GM12878 (cell line): ENCODE data around the gene PMP22. TPM values are rescaled to one million over a fixed set of nuclear protein-coding genes. Genes with fewer than 3 reads are reported as not detected.

Experiments
- ATAC-seq: fragments of 200-7000 bp; cut with Tn5 transposase; 3 replicates; pipeline ENCODE4 v1.9.1; 2020; ENCODE audit warnings: mild to moderate bottlenecking, moderate library complexity
- BruUV-seq: library from RNA; stranded (reverse); fragments of 400-500 nt; replicated peaks from 2 replicates; lab custom pipeline; 2021; lab: Mats Ljungman, UMichigan
- CTCF ChIA-PET: fragments of 300-600 bp; sonication (Branson Sonifier 250); formaldehyde crosslinking; extraction: SDS; loops from one replicate; lab custom pipeline; 2021; ENCODE audit warnings: inconsistent platforms; lab: Yijun Ruan, JAX
- POLR2A ChIA-PET: fragments of 350-600 bp; formaldehyde crosslinking; extraction: SDS; loops from one replicate; lab custom pipeline; 2021; ENCODE audit warnings: inconsistent platforms; lab: Charles Lee
- RAD21 ChIA-PET: fragments of 300-600 bp; sonication (Branson Sonifier 250); formaldehyde crosslinking; loops from one replicate; lab custom pipeline; 2023; ENCODE audit warnings: antibody characterized with exemption; ENCODE audit not compliant: unreplicated experiment; lab: Charles Lee
- SMC1A ChIA-PET: fragments of 300-600 bp; sonication (Branson Sonifier 250); formaldehyde crosslinking; loops from one replicate; lab custom pipeline; 2023; ENCODE audit not compliant: unreplicated experiment, uncharacterized antibody; lab: Charles Lee
- DNase-seq: peaks from one replicate; pipeline ENCODE4 v3.0.0-alpha.2; 2011; ENCODE audit warnings: low read depth, low spot score
- FAIRE-seq: peaks from 3 replicates; lab custom pipeline; 2011; peaks lifted over from hg19 to GRCh38; lab: Jason Lieb, UNC
- H2AFZ ChIP-seq: 2 replicates; pipeline ENCODE4 v1.6.0; 2011; ENCODE audit warnings: low read depth, low read length, control low read depth; ENCODE audit not compliant: control insufficient read depth
- H3K27ac ChIP-seq: 2 replicates; pipeline ENCODE4 v1.5.1; 2011; ENCODE audit warnings: control low read depth; ENCODE audit not compliant: control insufficient read depth, insufficient read depth
- H3K27me3 ChIP-seq, 2 experiments: replicated peaks in 1 of 2; 2 replicates each; pipeline versions ENCODE4 v1.6.0 to v1.6.1; 2011; ENCODE audit warnings: low read length in 1 of 2; ENCODE audit not compliant: control insufficient read depth in 2 of 2, insufficient read depth in 2 of 2
- H3K36me3 ChIP-seq, 2 experiments: 2 replicates each; pipeline ENCODE4 v1.5.1; 2011; ENCODE audit warnings: low read length in 1 of 2; ENCODE audit not compliant: control insufficient read depth in 2 of 2, insufficient read depth in 2 of 2
- H3K4me1 ChIP-seq: 2 replicates; pipeline ENCODE4 v1.6.1; 2011; ENCODE audit warnings: mild to moderate bottlenecking, low read length, moderate library complexity, mixed read lengths; ENCODE audit not compliant: control insufficient read depth, insufficient read depth
- H3K4me2 ChIP-seq: 2 replicates; pipeline ENCODE4 v1.6.0; 2011; ENCODE audit warnings: control low read depth; ENCODE audit not compliant: control insufficient read depth, insufficient read depth
- H3K4me3 ChIP-seq: fragments of 200-600 bp; sonication (generic); 2 replicates; pipeline ENCODE4 v1.5.1; 2016
- H3K79me2 ChIP-seq: 2 replicates; pipeline ENCODE4 v1.6.0; 2011; ENCODE audit warnings: low read length; ENCODE audit not compliant: control insufficient read depth, insufficient read depth
- H3K9ac ChIP-seq: 2 replicates; pipeline ENCODE4 v1.8.0; 2011; ENCODE audit warnings: low read length, control low read depth, mixed read lengths; ENCODE audit not compliant: control insufficient read depth, insufficient read depth
- H3K9me3 ChIP-seq: replicated peaks from 3 replicates; pipeline ENCODE4 v1.5.1; 2011; ENCODE audit warnings: mild to moderate bottlenecking, low read length; ENCODE audit not compliant: control insufficient read depth, insufficient read depth
- H4K20me1 ChIP-seq: 2 replicates; pipeline ENCODE4 v1.6.0; 2011; ENCODE audit not compliant: control insufficient read depth, insufficient read depth
- CBFB ChIP-seq: IDR thresholded peaks from 2 replicates; pipeline ENCODE4 v1.6.1; 2016; ENCODE audit warnings: antibody characterized with exemption, low read depth
- CREM ChIP-seq: IDR thresholded peaks from 2 replicates; pipeline ENCODE4 v1.6.1; 2014; ENCODE audit warnings: antibody characterized with exemption, low read depth
- EED ChIP-seq: sonication (generic); IDR thresholded peaks from 2 replicates; pipeline ENCODE4 v1.6.1; 2016; ENCODE audit warnings: antibody characterized with exemption, low read depth
- MEF2A ChIP-seq: IDR thresholded peaks from 2 replicates; pipeline ENCODE4 v1.6.1; 2011; ENCODE audit warnings: low read depth, mild to moderate bottlenecking, low read length, moderate library complexity; ENCODE audit not compliant: insufficient read depth
- SUZ12 ChIP-seq: fragments of 200-600 bp; sonication (generic); IDR thresholded peaks from one replicate; pipeline ENCODE4 v1.6.1; 2018; ENCODE audit warnings: antibody characterized with exemption, mild to moderate bottlenecking; ENCODE audit not compliant: unreplicated experiment
- WGBS: methylation state at CpG from one replicate; pipeline ENCODE4 v1.1.6; 2016; ENCODE audit warnings: low lambda C conversion rate; ENCODE audit not compliant: insufficient replicate concordance, insufficient coverage; ENCODE audit errors: missing lambda C conversion rate; 5-methylcytosine and 5-hydroxymethylcytosine counted together
- in situ Hi-C: fragments of 300-500 bp; cut with MboI; formaldehyde crosslinking; loops from 9 replicates; pipeline ENCODE4 v1.14.3; 2018; ENCODE audit warnings: mixed read lengths
- intact Hi-C: fragments of 100-400 bp; cut with micrococcal nuclease; formaldehyde crosslinking; loops from one replicate; pipeline ENCODE4 v1.14.2; 2022; ENCODE audit not compliant: unreplicated experiment
- polyA plus RNA-seq, 11 experiments: library from polyadenylated mRNA; depleted of rRNA in 4 of 11; unstranded in 6 of 11; stranded (reverse) in 5 of 11; fragments of >200 nt; fragmentation: Nextera tagmentation in 4 of 11; fragmentation: Illumina TruSeq in 1 of 11; extraction: Ambion mirVana in 4 of 11; extraction: Trizol in 1 of 11; gene quantifications; 1 replicate in 1 of 11; 2 replicates in 10 of 11; pipeline versions ENCODE4 v1.2.1 to v1.2.3, GENCODE V29; 2011 to 2016; ENCODE audit warnings: inconsistent platforms in 2 of 11, missing spikeins in 2 of 11, low read depth in 1 of 11
- total RNA-seq, 4 experiments: library from RNA; depleted of rRNA in 3 of 4; stranded (reverse); fragments of >200 nt in 3 of 4; fragmentation: Illumina TruSeq in 1 of 4; extraction: Trizol in 1 of 4; gene quantifications; 2 replicates each; pipeline versions ENCODE4 v1.2.1 to v1.2.3, GENCODE V29; 2013 to 2021
- TF ChIP-seq, protein P1 (sequence below): fragments of 450-650 bp; IDR thresholded peaks from 2 replicates; pipeline ENCODE4 v1.6.1; 2014; ENCODE audit warnings: mild to moderate bottlenecking
- TF ChIP-seq, protein P2 (sequence below): IDR thresholded peaks from 2 replicates; pipeline ENCODE4 v1.6.1; 2011; ENCODE audit warnings: mild to moderate bottlenecking, low read depth, low read length, moderate library complexity; ENCODE audit not compliant: insufficient replicate concordance
- TF ChIP-seq, protein P3 (sequence below): IDR thresholded peaks from 2 replicates; pipeline ENCODE4 v1.6.1; 2012; ENCODE audit warnings: improper control_type of control experiment, low read depth, low read length; ENCODE audit not compliant: insufficient replicate concordance
- TF ChIP-seq, protein P4 (sequence below): fragments of 150-350 bp; IDR thresholded peaks from 2 replicates; pipeline ENCODE4 v1.6.1; 2014; ENCODE audit warnings: mild to moderate bottlenecking, low read depth, low read length
- TF ChIP-seq, protein P5 (sequence below): IDR thresholded peaks from 2 replicates; pipeline ENCODE4 v1.6.1; 2011; ENCODE audit warnings: borderline replicate concordance, low read depth, mild to moderate bottlenecking, moderate library complexity, mixed read lengths, low read length; ENCODE audit not compliant: insufficient read depth; ENCODE audit errors: extremely low read length

PMP22 gene
- total and polyA plus RNA-seq, 10 of the 15 experiments (the other 5 are each of a cell fraction or from before 2014, with no cell fraction given) = 0.59 TPM; not detected in 9

DNA sequence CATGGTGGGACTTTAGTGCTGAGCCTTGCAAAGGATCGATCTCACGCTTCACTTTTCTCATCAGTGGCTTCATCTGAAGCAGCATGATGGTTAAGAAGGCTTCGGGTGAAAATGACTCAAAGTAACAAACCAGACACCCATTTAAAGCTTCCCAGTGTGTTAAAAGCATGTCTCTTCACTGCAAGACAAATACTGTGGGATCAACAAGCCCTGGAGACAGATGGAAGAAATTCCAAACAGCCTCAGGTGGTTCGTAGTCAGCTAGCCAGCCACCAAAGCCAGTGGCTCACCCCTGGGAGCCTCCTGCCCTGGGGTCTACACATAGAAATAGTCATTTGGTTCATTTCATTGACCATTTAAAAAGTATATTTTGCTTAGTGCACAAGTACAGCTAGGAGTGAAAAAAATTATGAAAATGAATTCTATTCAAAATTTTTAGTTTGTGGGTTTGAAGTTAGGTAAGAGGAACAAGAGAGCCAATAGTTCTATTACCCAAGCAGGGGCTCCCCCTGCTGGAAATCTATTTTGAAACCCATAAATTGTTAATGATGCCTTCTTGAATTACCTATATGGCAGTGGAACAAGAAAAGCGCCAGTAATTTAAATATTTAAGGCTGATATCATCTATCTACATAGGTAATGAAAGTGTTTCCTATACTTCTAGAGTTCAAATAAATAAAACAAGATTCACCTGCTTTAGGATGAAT lies 51.6 kb downstream of the PMP22 start:
- no TSS peak for BruUV-seq
- SMC1A ChIA-PET = no interaction called here
- intact Hi-C loops (no loop called here), in situ Hi-C loops (no loop called here)
- WGBS = 22% methylated on average over 5 of the region's 5 CpGs
- no peak for ATAC-seq
- Histone ChIP-seq H3K4me1 (no peaks in the 10 kb centered on the region), H3K36me3 (no peaks in the 10 kb centered on the region), H3K27ac (no peak overlapping the region), H4K20me1 (no peaks in the 10 kb centered on the region), H3K27me3 (no peaks in the 10 kb centered on the region), H3K79me2 (no peaks in the 10 kb centered on the region), H3K9me3 (no peaks in the 10 kb centered on the region), H2AFZ (no peak overlapping the region), H3K4me3 (no peak overlapping the region), H3K9ac (no peak overlapping the region), H3K4me2 (no peak overlapping the region)
- RAD21 ChIA-PET = no interaction called here
- POLR2A ChIA-PET = no interaction called here
- FAIRE-seq = no peak
- DNase-seq = no peak
- CTCF ChIA-PET = no interaction called here
- TF ChIP-seq, protein P1, sequence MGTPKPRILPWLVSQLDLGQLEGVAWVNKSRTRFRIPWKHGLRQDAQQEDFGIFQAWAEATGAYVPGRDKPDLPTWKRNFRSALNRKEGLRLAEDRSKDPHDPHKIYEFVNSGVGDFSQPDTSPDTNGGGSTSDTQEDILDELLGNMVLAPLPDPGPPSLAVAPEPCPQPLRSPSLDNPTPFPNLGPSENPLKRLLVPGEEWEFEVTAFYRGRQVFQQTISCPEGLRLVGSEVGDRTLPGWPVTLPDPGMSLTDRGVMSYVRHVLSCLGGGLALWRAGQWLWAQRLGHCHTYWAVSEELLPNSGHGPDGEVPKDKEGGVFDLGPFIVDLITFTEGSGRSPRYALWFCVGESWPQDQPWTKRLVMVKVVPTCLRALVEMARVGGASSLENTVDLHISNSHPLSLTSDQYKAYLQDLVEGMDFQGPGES = no peak
- TF ChIP-seq, protein P2, sequence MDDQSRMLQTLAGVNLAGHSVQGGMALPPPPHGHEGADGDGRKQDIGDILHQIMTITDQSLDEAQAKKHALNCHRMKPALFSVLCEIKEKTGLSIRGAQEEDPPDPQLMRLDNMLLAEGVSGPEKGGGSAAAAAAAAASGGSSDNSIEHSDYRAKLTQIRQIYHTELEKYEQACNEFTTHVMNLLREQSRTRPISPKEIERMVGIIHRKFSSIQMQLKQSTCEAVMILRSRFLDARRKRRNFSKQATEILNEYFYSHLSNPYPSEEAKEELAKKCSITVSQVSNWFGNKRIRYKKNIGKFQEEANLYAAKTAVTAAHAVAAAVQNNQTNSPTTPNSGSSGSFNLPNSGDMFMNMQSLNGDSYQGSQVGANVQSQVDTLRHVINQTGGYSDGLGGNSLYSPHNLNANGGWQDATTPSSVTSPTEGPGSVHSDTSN = no peak
- TF ChIP-seq, protein P3, sequence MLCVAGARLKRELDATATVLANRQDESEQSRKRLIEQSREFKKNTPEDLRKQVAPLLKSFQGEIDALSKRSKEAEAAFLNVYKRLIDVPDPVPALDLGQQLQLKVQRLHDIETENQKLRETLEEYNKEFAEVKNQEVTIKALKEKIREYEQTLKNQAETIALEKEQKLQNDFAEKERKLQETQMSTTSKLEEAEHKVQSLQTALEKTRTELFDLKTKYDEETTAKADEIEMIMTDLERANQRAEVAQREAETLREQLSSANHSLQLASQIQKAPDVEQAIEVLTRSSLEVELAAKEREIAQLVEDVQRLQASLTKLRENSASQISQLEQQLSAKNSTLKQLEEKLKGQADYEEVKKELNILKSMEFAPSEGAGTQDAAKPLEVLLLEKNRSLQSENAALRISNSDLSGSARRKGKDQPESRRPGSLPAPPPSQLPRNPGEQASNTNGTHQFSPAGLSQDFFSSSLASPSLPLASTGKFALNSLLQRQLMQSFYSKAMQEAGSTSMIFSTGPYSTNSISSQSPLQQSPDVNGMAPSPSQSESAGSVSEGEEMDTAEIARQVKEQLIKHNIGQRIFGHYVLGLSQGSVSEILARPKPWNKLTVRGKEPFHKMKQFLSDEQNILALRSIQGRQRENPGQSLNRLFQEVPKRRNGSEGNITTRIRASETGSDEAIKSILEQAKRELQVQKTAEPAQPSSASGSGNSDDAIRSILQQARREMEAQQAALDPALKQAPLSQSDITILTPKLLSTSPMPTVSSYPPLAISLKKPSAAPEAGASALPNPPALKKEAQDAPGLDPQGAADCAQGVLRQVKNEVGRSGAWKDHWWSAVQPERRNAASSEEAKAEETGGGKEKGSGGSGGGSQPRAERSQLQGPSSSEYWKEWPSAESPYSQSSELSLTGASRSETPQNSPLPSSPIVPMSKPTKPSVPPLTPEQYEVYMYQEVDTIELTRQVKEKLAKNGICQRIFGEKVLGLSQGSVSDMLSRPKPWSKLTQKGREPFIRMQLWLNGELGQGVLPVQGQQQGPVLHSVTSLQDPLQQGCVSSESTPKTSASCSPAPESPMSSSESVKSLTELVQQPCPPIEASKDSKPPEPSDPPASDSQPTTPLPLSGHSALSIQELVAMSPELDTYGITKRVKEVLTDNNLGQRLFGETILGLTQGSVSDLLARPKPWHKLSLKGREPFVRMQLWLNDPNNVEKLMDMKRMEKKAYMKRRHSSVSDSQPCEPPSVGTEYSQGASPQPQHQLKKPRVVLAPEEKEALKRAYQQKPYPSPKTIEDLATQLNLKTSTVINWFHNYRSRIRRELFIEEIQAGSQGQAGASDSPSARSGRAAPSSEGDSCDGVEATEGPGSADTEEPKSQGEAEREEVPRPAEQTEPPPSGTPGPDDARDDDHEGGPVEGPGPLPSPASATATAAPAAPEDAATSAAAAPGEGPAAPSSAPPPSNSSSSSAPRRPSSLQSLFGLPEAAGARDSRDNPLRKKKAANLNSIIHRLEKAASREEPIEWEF = no peak
- TF ChIP-seq SUZ12 = no peak
- no peak for TF ChIP-seq MEF2A
- TF ChIP-seq CBFB = no peak
- TF ChIP-seq, protein P4, sequence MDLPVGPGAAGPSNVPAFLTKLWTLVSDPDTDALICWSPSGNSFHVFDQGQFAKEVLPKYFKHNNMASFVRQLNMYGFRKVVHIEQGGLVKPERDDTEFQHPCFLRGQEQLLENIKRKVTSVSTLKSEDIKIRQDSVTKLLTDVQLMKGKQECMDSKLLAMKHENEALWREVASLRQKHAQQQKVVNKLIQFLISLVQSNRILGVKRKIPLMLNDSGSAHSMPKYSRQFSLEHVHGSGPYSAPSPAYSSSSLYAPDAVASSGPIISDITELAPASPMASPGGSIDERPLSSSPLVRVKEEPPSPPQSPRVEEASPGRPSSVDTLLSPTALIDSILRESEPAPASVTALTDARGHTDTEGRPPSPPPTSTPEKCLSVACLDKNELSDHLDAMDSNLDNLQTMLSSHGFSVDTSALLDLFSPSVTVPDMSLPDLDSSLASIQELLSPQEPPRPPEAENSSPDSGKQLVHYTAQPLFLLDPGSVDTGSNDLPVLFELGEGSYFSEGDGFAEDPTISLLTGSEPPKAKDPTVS = no peak
- TF ChIP-seq CREM = no peak
- TF ChIP-seq, protein P5, sequence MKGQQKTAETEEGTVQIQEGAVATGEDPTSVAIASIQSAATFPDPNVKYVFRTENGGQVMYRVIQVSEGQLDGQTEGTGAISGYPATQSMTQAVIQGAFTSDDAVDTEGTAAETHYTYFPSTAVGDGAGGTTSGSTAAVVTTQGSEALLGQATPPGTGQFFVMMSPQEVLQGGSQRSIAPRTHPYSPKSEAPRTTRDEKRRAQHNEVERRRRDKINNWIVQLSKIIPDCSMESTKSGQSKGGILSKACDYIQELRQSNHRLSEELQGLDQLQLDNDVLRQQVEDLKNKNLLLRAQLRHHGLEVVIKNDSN = no peak
- TF ChIP-seq EED = no peak
